ENCODE measurements around the gene GLOD5.

The GLOD5 gene

GRCh38 chrX:48761674-48762471 lies at the start of gene GLOD5:
Gene GLOD5, plus strand, starts transcription at chrX:48761747. Its CDS starts 44 bp downstream, at chrX:48761791.
- DNase-seq (ENCODE audit: low spot score) = no peak

- no peak for DNase-seq (ENCODE audit: low spot score)
Measured at GRCh38 chrX:48711929-48712505, 49.5 kb upstream of the GLOD5 start.

- no peak for DNase-seq (ENCODE audit: low spot score)
Measured at GRCh38 chrX:48713847-48714246, 47.7 kb upstream of the GLOD5 start.

GRCh38 chrX:48714573-48714972 lies 47.0 kb upstream of the GLOD5 start:
- no peak for DNase-seq (ENCODE audit: low spot score)

- no peak for DNase-seq (ENCODE audit: low spot score)
Measured at GRCh38 chrX:48715072-48715471, 46.5 kb upstream of the GLOD5 start.

- DNase-seq (ENCODE audit: low spot score) = no peak
Measured at GRCh38 chrX:48715876-48716502, 45.6 kb upstream of the GLOD5 start.

- DNase-seq (ENCODE audit: low spot score) = no peak
Measured at GRCh38 chrX:48719958-48720357, 41.6 kb upstream of the GLOD5 start.

- no peak for DNase-seq (ENCODE audit: low spot score)
Measured at GRCh38 chrX:48720577-48721250, 40.8 kb upstream of the GLOD5 start.

- no peak for DNase-seq (ENCODE audit: low spot score)
Measured at GRCh38 chrX:48721916-48722315, 39.6 kb upstream of the GLOD5 start.

GRCh38 chrX:48726596-48726995 lies 35.0 kb upstream of the GLOD5 start:
- DNase-seq (ENCODE audit: low spot score) = no peak

GRCh38 chrX:48728653-48729052 lies 32.9 kb upstream of the GLOD5 start:
- no peak for DNase-seq (ENCODE audit: low spot score)

GRCh38 chrX:48736303-48736702 lies 25.2 kb upstream of the GLOD5 start:
- no peak for DNase-seq (ENCODE audit: low spot score)

- DNase-seq (ENCODE audit: low spot score) = no peak
Measured at GRCh38 chrX:48736878-48737212, 24.7 kb upstream of the GLOD5 start.

GRCh38 chrX:48737213-48737938 lies 24.2 kb upstream of the GLOD5 start:
- DNase-seq (ENCODE audit: low spot score) = peak; percentile 96

GRCh38 chrX:48737940-48738339 lies 23.6 kb upstream of the GLOD5 start:
- DNase-seq (ENCODE audit: low spot score) = no peak

GRCh38 chrX:48741834-48742233 lies 19.7 kb upstream of the GLOD5 start:
- no peak for DNase-seq (ENCODE audit: low spot score)

- no peak for DNase-seq (ENCODE audit: low spot score)
Measured at GRCh38 chrX:48745222-48745621, 16.3 kb upstream of the GLOD5 start.

GRCh38 chrX:48747415-48748016 lies 14.0 kb upstream of the GLOD5 start:
- no peak for DNase-seq (ENCODE audit: low spot score)

GRCh38 chrX:48749182-48749581 lies 12.4 kb upstream of the GLOD5 start:
- DNase-seq (ENCODE audit: low spot score) = no peak

GRCh38 chrX:48751343-48751742 lies 10.2 kb upstream of the GLOD5 start:
- DNase-seq (ENCODE audit: low spot score) = no peak

- no peak for DNase-seq (ENCODE audit: low spot score)
Measured at GRCh38 chrX:48752498-48752897, 9.0 kb upstream of the GLOD5 start.

Measured in globus pallidus (tissue), 1 donor.